ENCODE measurements around the gene MYO3B.

GRCh38 chr2:170394641-170395387 is 216.9 kb downstream of the MYO3B start:
- TF ChIP-seq MYC (IDR thresholded peaks at IDR 0.05; ENCODE audit: low read depth, low read length) = no peak
- no peak for TF ChIP-seq JUN (IDR thresholded peaks at IDR 0.05; ENCODE audit: borderline replicate concordance, insufficient read depth, insufficient read length, low read depth)
- TF ChIP-seq CTCF (IDR thresholded peaks at IDR 0.05; ENCODE audit: extremely low read depth in 1 of 2, insufficient read depth in 1 of 2, low read depth in 1 of 2, low read length in 2 of 2) = no peak
- TF ChIP-seq POLR2AphosphoS5 (IDR thresholded peaks at IDR 0.05; ENCODE audit: insufficient read depth, low read depth, low read length) = no peak
- TF ChIP-seq POLR2A (IDR thresholded peaks at IDR 0.05; ENCODE audit: low read depth, low read length) = no peak
- TF ChIP-seq GATA2 (IDR thresholded peaks at IDR 0.05; ENCODE audit: insufficient read depth, insufficient read length, low read depth, low read length) = no peak
- no peak for TF ChIP-seq EZH2 (IDR thresholded peaks at IDR 0.05; ENCODE audit: borderline replicate concordance, low read depth, low read length, severe bottlenecking)
